NT2/D1 (cell line): ENCODE measurements around the gene TMEM267.

Experiments used
- YY1 ChIP-seq: IDR thresholded peaks from 2 replicates; pipeline ENCODE4 v1.6.1; 2011; ENCODE audit not compliant: insufficient read length, insufficient read depth
- ZNF274 ChIP-seq: IDR thresholded peaks from 2 replicates; pipeline ENCODE4 v1.6.1; 2011; ENCODE audit warnings: mild to moderate bottlenecking, low read depth, low read length

GRCh38 chr5:43484106-43484849, 613 bp upstream of the TMEM267 start:
- TF ChIP-seq ZNF274 (no peak), YY1 (no peak)
